Cardiac muscle cell (in vitro differentiated cells and primary cell): ENCODE results near the gene ACTA2. TPM values are rescaled to one million over a fixed set of nuclear protein-coding genes. Genes with fewer than 3 reads are reported as not detected.
A peak's percentile ranks its signal among the peaks of the same experiment; 100 is the strongest.

Experiments
- DNase-seq, 2 donors: peaks; one replicate each; pipeline versions ENCODE4 v3.0.0 to v3.0.0-alpha.2; 2010 to 2017; ENCODE audit warnings: low read depth in 1 of 2, low spot score in 1 of 2
- H3K27ac ChIP-seq: fragments of 200-600 bp; sonication (generic); 2 replicates; pipeline ENCODE4 v1.5.1; 2016
- H3K27me3 ChIP-seq: fragments of 200-600 bp; sonication (generic); 2 replicates; pipeline ENCODE4 v1.6.0; 2016; ENCODE audit warnings: control low read depth
- H3K36me3 ChIP-seq: fragments of 200-600 bp; sonication (generic); 2 replicates; pipeline ENCODE4 v1.5.1; 2016; ENCODE audit warnings: control low read depth
- H3K4me1 ChIP-seq: fragments of 200-600 bp; sonication (generic); 2 replicates; pipeline ENCODE4 v1.8.1; 2017; ENCODE audit warnings: low read depth, mild to moderate bottlenecking, mixed run types
- H3K4me3 ChIP-seq: fragments of 200-600 bp; sonication (generic); 2 replicates; pipeline ENCODE4 v1.5.1; 2016; ENCODE audit warnings: mild to moderate bottlenecking
- H3K9me3 ChIP-seq: fragments of 200-600 bp; sonication (generic); 2 replicates; pipeline ENCODE4 v1.5.1; 2017; ENCODE audit warnings: low read depth, mild to moderate bottlenecking, control low read depth
- CTCF ChIP-seq: IDR thresholded peaks from 2 replicates; pipeline ENCODE4 v1.5.1; 2012; ENCODE audit warnings: low read depth, mild to moderate bottlenecking, low read length
- polyA plus RNA-seq: library from polyadenylated mRNA; unstranded; fragments of >200 nt; fragmentation: Nextera tagmentation; extraction: Ambion mirVana; gene quantifications from 2 replicates; pipeline ENCODE4 v1.2.1, GENCODE V29; 2016
- total RNA-seq: library from RNA; depleted of rRNA; stranded (reverse); fragments of >200 nt; gene quantifications from 2 replicates; pipeline ENCODE4 v1.2.3, GENCODE V29; 2016

ACTA2 gene
- total and polyA plus RNA-seq, 2 experiments from 2014 or later, result 405 to 2,064 TPM

DNA sequence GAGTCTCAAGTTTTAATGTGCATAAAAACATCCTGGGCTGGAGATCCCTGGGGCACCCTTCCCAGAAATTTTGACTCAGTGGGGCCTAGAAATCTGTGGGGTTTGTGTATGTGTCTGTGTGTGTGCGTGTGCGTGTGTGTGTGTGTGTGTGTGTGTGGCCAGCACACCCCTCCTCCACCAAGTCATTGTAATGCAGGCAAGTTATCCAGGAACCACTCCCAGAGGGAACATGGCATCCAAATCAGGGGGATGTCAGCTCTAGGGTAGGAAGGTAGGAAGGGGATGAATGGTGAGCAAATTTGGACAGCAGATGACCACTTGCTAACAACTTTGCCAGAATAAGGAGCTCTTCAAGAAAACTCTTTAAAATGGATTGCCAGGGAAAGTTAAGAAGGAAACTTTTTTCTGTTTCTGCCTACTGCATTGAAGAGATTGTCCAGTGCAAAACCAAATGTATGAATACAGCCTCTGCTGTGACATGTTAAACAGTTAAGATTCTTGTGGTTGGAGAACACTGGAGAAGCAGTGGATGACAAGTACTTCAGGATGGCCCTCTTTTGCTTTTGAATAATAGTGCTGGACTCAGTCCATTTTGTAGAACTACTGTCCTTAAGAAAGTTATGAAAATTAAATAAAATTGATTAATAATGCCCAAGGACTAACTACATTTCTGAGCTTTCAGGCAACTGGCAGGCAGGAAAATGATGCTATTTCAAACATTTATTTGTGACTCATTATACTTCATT is 60.2 kb downstream of the ACTA2 start:
- no peaks in the 10 kb centered on the region for H3K9me3 ChIP-seq
- H3K27me3 ChIP-seq, result no peaks in the 10 kb centered on the region
- no peak overlapping the region for H3K4me3 ChIP-seq
- peaks cover 13% of the 10 kb centered on the region for H3K4me1 ChIP-seq
- DNase-seq, result peak in 1 of 2 donors; percentile 60
- H3K36me3 ChIP-seq, result no peaks in the 10 kb centered on the region
- no peak for TF ChIP-seq CTCF
- H3K27ac ChIP-seq, result no peak overlapping the region

DNA sequence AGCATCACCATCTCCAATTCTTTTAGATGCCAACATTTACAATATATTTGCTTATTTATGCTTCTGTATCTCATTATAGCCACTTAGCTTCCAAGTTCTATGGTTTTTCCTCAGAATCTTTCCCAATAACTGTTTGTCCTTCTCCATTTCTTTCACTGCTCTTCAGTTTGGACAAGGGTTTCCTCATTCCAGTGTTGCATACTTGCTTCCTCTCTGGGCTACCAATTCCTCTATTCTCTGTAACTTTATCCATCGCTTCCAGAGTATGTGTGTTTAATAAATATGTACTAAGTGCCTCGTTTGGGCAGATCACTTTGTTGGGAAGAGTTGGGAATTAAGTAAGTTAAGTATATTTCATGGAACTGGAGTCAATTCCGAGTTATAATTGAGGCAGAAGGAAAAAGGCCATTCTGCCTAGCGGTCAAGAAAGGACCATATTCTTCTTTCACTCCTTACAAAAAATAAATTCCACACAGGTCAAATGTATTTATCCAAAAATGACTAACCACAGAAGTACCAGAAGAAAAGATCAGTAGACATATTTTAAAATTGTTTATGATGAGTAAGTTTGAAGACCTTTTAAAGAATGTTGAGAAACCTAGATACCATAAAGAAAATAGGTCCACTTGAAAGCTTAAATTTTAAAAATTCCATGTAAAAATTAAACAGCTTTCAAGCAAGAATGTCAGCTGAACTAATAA is 61.7 kb downstream of the ACTA2 start:
- peak in 1 of 2 donors; percentile 21 for DNase-seq
- Histone ChIP-seq H3K4me3 (no peak overlapping the region), H3K4me1 (no peaks in the 10 kb centered on the region), H3K36me3 (no peaks in the 10 kb centered on the region), H3K9me3 (no peaks in the 10 kb centered on the region), H3K27me3 (no peaks in the 10 kb centered on the region), H3K27ac (no peak overlapping the region)
- no peak for TF ChIP-seq CTCF

DNA sequence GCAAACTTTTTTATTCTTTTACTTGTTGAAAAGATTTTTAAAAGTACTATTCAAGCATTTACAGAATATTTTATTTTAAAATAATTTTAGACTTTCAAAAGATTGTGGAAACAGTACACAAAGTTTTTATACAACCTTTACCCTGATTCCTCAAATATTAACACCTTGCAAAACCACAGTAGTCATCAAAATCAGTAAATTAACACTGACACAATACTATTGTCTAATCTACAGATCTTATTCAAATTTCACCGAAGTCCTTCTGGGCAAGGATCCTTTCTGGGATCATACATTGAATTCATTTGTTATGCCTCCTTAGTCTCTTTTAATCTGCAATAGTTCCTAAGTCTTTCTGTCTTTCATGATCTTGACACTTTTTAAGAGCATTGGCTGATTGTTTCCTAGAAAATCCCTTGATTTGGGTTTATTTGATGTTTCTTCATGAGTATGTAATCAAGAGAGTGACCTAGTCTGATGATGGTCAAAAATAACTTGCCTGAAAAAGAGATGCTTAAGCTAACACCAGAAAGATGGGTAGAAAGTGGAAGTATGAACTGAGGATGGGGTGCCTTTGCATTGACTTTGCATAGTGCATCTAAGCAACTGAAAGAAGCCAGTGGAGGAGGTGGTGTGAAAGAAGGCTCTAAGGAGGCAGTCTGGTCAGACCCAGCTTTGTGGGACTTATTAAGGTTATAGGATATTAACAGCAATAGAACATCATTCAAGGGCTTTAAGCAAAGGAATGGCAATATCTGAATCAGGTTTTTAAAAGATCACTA is 62.8 kb downstream of the ACTA2 start:
- TF ChIP-seq CTCF, result no peak
- H3K27me3 ChIP-seq, result no peaks in the 10 kb centered on the region
- H3K36me3 ChIP-seq, result no peaks in the 10 kb centered on the region
- no peaks in the 10 kb centered on the region for H3K4me1 ChIP-seq
- no peak overlapping the region for H3K4me3 ChIP-seq
- H3K9me3 ChIP-seq, result no peaks in the 10 kb centered on the region
- H3K27ac ChIP-seq, result no peak overlapping the region
- DNase-seq, result no peak

- Histone ChIP-seq H3K27ac (no peak overlapping the region), H3K27me3 (no peaks in the 10 kb centered on the region), H3K4me1 (no peaks in the 10 kb centered on the region), H3K9me3 (no peaks in the 10 kb centered on the region), H3K36me3 (no peaks in the 10 kb centered on the region), H3K4me3 (no peak overlapping the region)
- no peak for TF ChIP-seq CTCF
- DNase-seq, result no peak
Observed at GRCh38 chr10:88888810-88889445, 63.6 kb downstream of the ACTA2 start.

- H3K36me3 ChIP-seq, result no peaks in the 10 kb centered on the region
- no peak for TF ChIP-seq CTCF
- no peaks in the 10 kb centered on the region for H3K9me3 ChIP-seq
- H3K4me1 ChIP-seq, result no peaks in the 10 kb centered on the region
- no peak for DNase-seq
- H3K4me3 ChIP-seq, result no peak overlapping the region
- no peak overlapping the region for H3K27ac ChIP-seq
- H3K27me3 ChIP-seq, result peaks cover 4% of the 10 kb centered on the region
Observed at GRCh38 chr10:88886557-88886956, 66.0 kb downstream of the ACTA2 start.
